K562 (cell line): ENCODE measurements around the gene HAGHL. TPM values are rescaled to one million over a fixed set of nuclear protein-coding genes. Genes with fewer than 3 reads are reported as not detected.

Experiments
- CTBP1 ChIP-seq: fragments of 450-650 bp; IDR thresholded peaks from 2 replicates; pipeline ENCODE4 v1.6.1; 2016; ENCODE audit warnings: borderline replicate concordance
- CXXC5 ChIP-seq: fragments of 250-450 bp; sonication (Bioruptor Pico); IDR thresholded peaks from 2 replicates; pipeline ENCODE4 v1.8.0; 2022; ENCODE audit warnings: inconsistent platforms, mild to moderate bottlenecking, moderate library complexity
- JUN ChIP-seq, 2 experiments: sonication (generic) in 1 of 2; formaldehyde crosslinking in 1 of 2; IDR thresholded peaks; 2 replicates each; pipeline versions ENCODE4 v1.6.1 to v1.8.0; 2012 to 2022; ENCODE audit warnings: borderline replicate concordance in 2 of 2, mild to moderate bottlenecking in 2 of 2, improper control_type of control experiment in 1 of 2, low read depth in 1 of 2, low read length in 1 of 2, missing genetic modification reagents in 1 of 2
- JUND ChIP-seq, 2 experiments: IDR thresholded peaks; 2 replicates in 1 of 2; 3 replicates in 1 of 2; pipeline ENCODE4 v1.6.1; 2011; ENCODE audit warnings: borderline replicate concordance in 2 of 2, low read depth in 2 of 2, low read length in 2 of 2, improper control_type of control experiment in 1 of 2, missing biosample characterization in 1 of 2, missing genetic modification characterization in 1 of 2, missing genetic modification reagents in 1 of 2
- KHSRP ChIP-seq: fragments of 450-650 bp; IDR thresholded peaks from 2 replicates; pipeline ENCODE4 v1.6.1; 2017
- MBD2 ChIP-seq: sonication (generic); IDR thresholded peaks from 2 replicates; pipeline ENCODE4 v1.6.1; 2016; ENCODE audit warnings: low read depth, borderline replicate concordance
- MEF2D ChIP-seq: conservative IDR thresholded peaks from 2 replicates; pipeline ENCODE4 v1.6.1; 2016; ENCODE audit warnings: low read depth, missing genetic modification characterization, missing compliant biosample characterization
- MEIS2 ChIP-seq: fragments of 450-650 bp; IDR thresholded peaks from 2 replicates; pipeline ENCODE4 v1.6.1; 2014; ENCODE audit warnings: mild to moderate bottlenecking; ENCODE audit not compliant: partially characterized antibody
- MITF ChIP-seq: IDR thresholded peaks from 2 replicates; pipeline ENCODE4 v1.6.1; 2014; ENCODE audit warnings: antibody characterized with exemption
- MLX ChIP-seq, 2 experiments: fragments of 450-650 bp in 1 of 2; sonication (generic) in 1 of 2; formaldehyde crosslinking; conservative IDR thresholded peaks; 2 replicates each; pipeline versions ENCODE4 v1.4.0 to v1.8.1; 2020 to 2022; ENCODE audit warnings: mild to moderate bottlenecking in 1 of 2, missing genetic modification reagents in 1 of 2
- NEUROD1 ChIP-seq: fragments of 150-350 bp; IDR thresholded peaks from 2 replicates; pipeline ENCODE4 v1.6.1; 2014; ENCODE audit warnings: borderline replicate concordance, low read length, low read depth; ENCODE audit not compliant: partially characterized antibody
- RFX1 ChIP-seq: fragments of 450-650 bp; IDR thresholded peaks from 2 replicates; pipeline ENCODE4 v1.6.1; 2016; ENCODE audit warnings: mild to moderate bottlenecking, moderate library complexity
- SMAD4 ChIP-seq: fragments of 250-450 bp; sonication (Bioruptor Pico); conservative IDR thresholded peaks from 2 replicates; pipeline ENCODE4 v1.8.0; 2021; ENCODE audit warnings: inconsistent platforms, mild to moderate bottlenecking, moderate library complexity
- TEAD2 ChIP-seq: fragments of 450-650 bp; IDR thresholded peaks from 2 replicates; pipeline ENCODE4 v1.6.1; 2016; ENCODE audit warnings: missing genetic modification characterization, control low read depth, missing compliant biosample characterization
- ZBTB7A ChIP-seq: IDR thresholded peaks from 2 replicates; pipeline ENCODE4 v1.6.1; 2011; ENCODE audit warnings: low read depth, mild to moderate bottlenecking, low read length, moderate library complexity, borderline replicate concordance; ENCODE audit not compliant: control insufficient read depth
- ZHX1 ChIP-seq: fragments of 150-350 bp; conservative IDR thresholded peaks from 2 replicates; pipeline ENCODE4 v1.6.1; 2014; ENCODE audit warnings: low read length
- ZNF133 ChIP-seq: fragments of 250-450 bp; sonication (Bioruptor Pico); IDR thresholded peaks from 2 replicates; pipeline ENCODE4 v1.4.0; 2020; ENCODE audit warnings: mild to moderate bottlenecking
- ZNF561 ChIP-seq: fragments of 450-650 bp; formaldehyde crosslinking; conservative IDR thresholded peaks from 2 replicates; pipeline ENCODE4 v1.4.0; 2020; ENCODE audit warnings: mild to moderate bottlenecking, moderate library complexity
- polyA plus RNA-seq, 8 experiments: library from polyadenylated mRNA; depleted of rRNA in 4 of 8; stranded (reverse) in 5 of 8; unstranded in 3 of 8; fragments of >200 nt; fragmentation: Nextera tagmentation in 2 of 8; fragmentation: Illumina TruSeq in 1 of 8; extraction: Ambion mirVana in 2 of 8; extraction: Trizol in 1 of 8; gene quantifications; 2 replicates each; pipeline versions ENCODE4 v1.2.1 to v1.2.3, GENCODE V29; 2011 to 2014; ENCODE audit warnings: inconsistent platforms in 1 of 8, missing spikeins in 1 of 8
- total RNA-seq, 7 experiments: library from RNA; depleted of rRNA in 6 of 7; stranded (reverse); fragments of >200 nt in 6 of 7; fragmentation: Illumina TruSeq in 2 of 7; extraction: Trizol in 2 of 7; gene quantifications; 2 replicates each; pipeline versions ENCODE4 v1.2.1 to v1.2.3, GENCODE V29; 2011 to 2021; ENCODE audit warnings: low replicate concordance in 1 of 7
- TF ChIP-seq, protein P1 (sequence below): fragments of 250-450 bp; sonication (Bioruptor Pico); IDR thresholded peaks from 2 replicates; pipeline ENCODE4 v1.4.0; 2020
- TF ChIP-seq, protein P2 (sequence below): sonication (generic); formaldehyde crosslinking; IDR thresholded peaks from 2 replicates; pipeline ENCODE4 v1.9.0; 2022; ENCODE audit warnings: mild to moderate bottlenecking, missing genetic modification reagents

The HAGHL gene
- total and polyA plus RNA-seq, 9 of the 15 experiments (the other 6 are each of a cell fraction or from before 2014, with no cell fraction given), result 0.31 to 83.4 (median 20.7) TPM

GRCh38 chr16:709566-710499 lies 17.1 kb upstream of the HAGHL start (continued):
- TF ChIP-seq JUN (IDR thresholded peaks at IDR 0.05; ENCODE audit: borderline replicate concordance, low read depth, low read length) (peak; percentile 36; the same call in 1 of the 2 replicates), JUN (CRISPR knock-in tag; IDR thresholded peaks at IDR 0.05; ENCODE audit: borderline replicate concordance) (no peak), KHSRP (no peak), MBD2 (peak; percentile 93), ZNF133 (CRISPR knock-in tag) (no peak), CXXC5 (CRISPR knock-in tag) (peak; percentile 71), ZBTB7A (peak; percentile 32; the same call in 1 of the 2 replicates), ZHX1 (peak; percentile 54; the same call in 1 of the 2 replicates), RFX1 (peak; percentile 100), MEIS2 (no peak), NEUROD1 (peak; percentile 100), MLX (CRISPR knock-in tag; conservative IDR thresholded peaks at IDR 0.05) (no peak), SMAD4 (CRISPR knock-in tag) (no peak), TEAD2 (tag) (no peak), CTBP1 (peak; percentile 66), ZNF561 (CRISPR knock-in tag) (no peak), MITF (no peak), MEF2D (peak; percentile 84), JUND (IDR thresholded peaks at IDR 0.05; ENCODE audit: borderline replicate concordance, low read depth, low read length) (peak; percentile 52; the same call in 1 of the 2 replicates), JUND (tag; IDR thresholded peaks at IDR 0.05; ENCODE audit: borderline replicate concordance, low read depth, low read length) (no peak)
- TF ChIP-seq, protein P1, sequence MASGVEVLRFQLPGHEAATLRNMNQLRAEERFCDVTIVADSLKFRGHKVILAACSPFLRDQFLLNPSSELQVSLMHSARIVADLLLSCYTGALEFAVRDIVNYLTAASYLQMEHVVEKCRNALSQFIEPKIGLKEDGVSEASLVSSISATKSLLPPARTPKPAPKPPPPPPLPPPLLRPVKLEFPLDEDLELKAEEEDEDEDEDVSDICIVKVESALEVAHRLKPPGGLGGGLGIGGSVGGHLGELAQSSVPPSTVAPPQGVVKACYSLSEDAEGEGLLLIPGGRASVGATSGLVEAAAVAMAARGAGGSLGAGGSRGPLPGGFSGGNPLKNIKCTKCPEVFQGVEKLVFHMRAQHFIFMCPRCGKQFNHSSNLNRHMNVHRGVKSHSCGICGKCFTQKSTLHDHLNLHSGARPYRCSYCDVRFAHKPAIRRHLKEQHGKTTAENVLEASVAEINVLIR (CRISPR knock-in tag), result no peak
- TF ChIP-seq, protein P2, sequence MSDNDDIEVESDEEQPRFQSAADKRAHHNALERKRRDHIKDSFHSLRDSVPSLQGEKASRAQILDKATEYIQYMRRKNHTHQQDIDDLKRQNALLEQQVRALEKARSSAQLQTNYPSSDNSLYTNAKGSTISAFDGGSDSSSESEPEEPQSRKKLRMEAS, result no peak
